ENCODE data around the gene KSR1. TPM values are rescaled to one million over a fixed set of nuclear protein-coding genes. Genes with fewer than 3 reads are reported as not detected.
A peak's percentile ranks its signal among the peaks of the same experiment; 100 is the strongest.

KSR1 gene
- total and polyA plus RNA-seq, 8 donors = 2.7 to 32.1 (median 13.6) TPM

DNA sequence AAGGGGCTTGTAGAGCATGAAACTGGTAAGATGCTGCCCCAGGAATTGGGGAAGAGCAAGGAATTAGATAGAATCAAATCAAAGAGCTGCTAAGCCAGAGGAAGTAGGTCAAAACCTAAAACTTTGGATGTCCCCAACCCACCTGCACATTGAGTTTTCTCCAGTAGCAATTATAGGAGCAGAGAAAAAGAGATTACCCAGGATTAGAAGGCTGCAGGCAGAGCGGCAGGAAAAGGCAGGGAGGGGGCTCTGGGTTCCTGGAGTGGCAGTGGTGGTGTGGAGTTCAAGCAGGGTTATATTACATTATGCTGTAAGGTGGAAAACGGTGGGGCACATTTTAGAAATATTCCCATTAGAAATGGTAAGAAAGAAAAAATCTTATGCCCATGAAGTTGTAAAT, 68.3 kb downstream of the KSR1 start:
- H3K36me3 ChIP-seq = no peaks in the 10 kb centered on the region
- intact Hi-C loops (cut with DNase I; ENCODE audit: low total_unique reads) = no loop called here
- H3K27me3 ChIP-seq = no peaks in the 10 kb centered on the region
- WGBS, 5 donors = 72 to 95% (median 85%) methylated on average over 2 of the region's 2 CpGs
- no peak overlapping the region for H3K27ac ChIP-seq
- H3K4me1 ChIP-seq = peaks cover 13 to 65% (median 43%) of the 10 kb centered on the region in 4 donors
- DNase-seq = no peak
- TF ChIP-seq EP300 (IDR thresholded peaks at IDR 0.05) = no peak
- TF ChIP-seq POLR2AphosphoS5 (IDR thresholded peaks at IDR 0.05) = no peak
- TF ChIP-seq POLR2A (IDR thresholded peaks at IDR 0.05) = no peak
- TF ChIP-seq, protein P1, sequence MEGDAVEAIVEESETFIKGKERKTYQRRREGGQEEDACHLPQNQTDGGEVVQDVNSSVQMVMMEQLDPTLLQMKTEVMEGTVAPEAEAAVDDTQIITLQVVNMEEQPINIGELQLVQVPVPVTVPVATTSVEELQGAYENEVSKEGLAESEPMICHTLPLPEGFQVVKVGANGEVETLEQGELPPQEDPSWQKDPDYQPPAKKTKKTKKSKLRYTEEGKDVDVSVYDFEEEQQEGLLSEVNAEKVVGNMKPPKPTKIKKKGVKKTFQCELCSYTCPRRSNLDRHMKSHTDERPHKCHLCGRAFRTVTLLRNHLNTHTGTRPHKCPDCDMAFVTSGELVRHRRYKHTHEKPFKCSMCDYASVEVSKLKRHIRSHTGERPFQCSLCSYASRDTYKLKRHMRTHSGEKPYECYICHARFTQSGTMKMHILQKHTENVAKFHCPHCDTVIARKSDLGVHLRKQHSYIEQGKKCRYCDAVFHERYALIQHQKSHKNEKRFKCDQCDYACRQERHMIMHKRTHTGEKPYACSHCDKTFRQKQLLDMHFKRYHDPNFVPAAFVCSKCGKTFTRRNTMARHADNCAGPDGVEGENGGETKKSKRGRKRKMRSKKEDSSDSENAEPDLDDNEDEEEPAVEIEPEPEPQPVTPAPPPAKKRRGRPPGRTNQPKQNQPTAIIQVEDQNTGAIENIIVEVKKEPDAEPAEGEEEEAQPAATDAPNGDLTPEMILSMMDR (IDR thresholded peaks at IDR 0.05) = no peak
- no peak overlapping the region for H3K4me3 ChIP-seq
- H3K9me3 ChIP-seq = no peaks in the 10 kb centered on the region

DNA sequence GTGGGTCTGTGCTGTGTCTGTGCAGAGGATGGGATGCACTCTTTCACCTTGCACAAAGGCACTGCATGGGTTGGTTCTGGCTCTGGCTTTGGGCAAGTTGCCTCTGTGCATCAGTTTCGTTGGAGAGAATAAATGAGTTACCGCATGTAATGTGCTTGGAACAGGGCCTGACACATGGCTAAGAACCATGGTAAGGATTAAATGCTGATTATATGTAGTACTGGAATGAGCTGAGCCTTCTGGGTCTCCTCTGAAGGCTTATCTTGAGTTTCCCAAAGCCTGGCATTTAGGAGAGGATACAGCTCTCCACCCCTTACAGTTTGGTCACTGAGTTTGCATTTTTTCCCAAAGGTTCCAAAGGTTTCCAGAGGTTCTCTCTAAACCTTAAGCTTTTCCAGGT, 69.1 kb downstream of the KSR1 start:
- Histone ChIP-seq H3K4me1 (peaks cover 14 to 67% (median 43%) of the 10 kb centered on the region in 4 donors), H3K27me3 (no peaks in the 10 kb centered on the region), H3K4me3 (no peak overlapping the region), H3K27ac (no peak overlapping the region), H3K9me3 (no peaks in the 10 kb centered on the region), H3K36me3 (no peaks in the 10 kb centered on the region)
- TF ChIP-seq EP300 (IDR thresholded peaks at IDR 0.05) = no peak
- TF ChIP-seq, protein P1 (IDR thresholded peaks at IDR 0.05) = no peak
- no peak for TF ChIP-seq POLR2AphosphoS5 (IDR thresholded peaks at IDR 0.05)
- no peak for TF ChIP-seq POLR2A (IDR thresholded peaks at IDR 0.05)
- intact Hi-C loops (cut with DNase I; ENCODE audit: low total_unique reads) = no loop called here
- DNase-seq = no peak
- WGBS, 5 donors = 62 to 87% (median 77%) methylated on average over 2 of the region's 2 CpGs

DNA sequence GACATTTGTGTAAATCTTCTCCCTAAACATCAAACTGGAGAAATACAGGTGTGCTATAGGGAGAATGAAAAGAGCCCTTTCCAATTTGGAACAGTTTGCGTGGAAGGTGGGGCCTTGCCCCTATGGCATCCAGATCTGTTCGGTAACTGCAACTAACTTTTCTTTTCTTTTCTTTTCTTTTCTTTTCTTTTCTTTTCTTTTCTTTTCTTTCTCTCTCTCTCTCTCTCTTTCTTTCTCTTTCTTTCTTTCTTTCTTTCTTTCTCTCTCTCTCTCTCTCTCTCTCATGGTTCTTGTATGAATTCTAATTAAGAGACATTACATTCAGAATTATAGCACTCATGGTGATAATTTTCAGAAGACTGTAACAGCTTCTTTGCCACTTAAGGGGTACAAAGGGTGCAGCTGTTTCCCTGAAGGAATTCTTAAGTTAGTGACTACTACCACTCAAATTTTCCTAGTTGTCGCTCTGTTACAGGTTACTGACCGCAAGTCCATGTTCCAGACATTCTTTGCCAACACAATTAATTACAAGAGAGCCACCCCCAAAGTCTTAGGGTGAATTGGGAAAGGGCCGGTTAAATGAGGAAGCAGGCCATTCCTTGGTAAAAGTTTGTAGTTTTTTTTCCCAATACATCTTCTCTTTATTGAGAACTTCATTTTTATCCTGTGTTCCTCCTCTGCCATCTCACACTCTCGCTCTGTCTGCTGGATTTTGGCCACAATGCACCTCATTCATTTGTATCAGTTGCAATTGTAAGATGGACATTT, 69.8 kb downstream of the KSR1 start:
- intact Hi-C loops (cut with DNase I; ENCODE audit: low total_unique reads) = no loop called here
- H3K36me3 ChIP-seq = no peaks in the 10 kb centered on the region
- 90 to 95% (median 93%) methylated on average over 6 of the region's 6 CpGs for WGBS, 5 donors
- H3K27ac ChIP-seq = no peak overlapping the region
- no peaks in the 10 kb centered on the region for H3K27me3 ChIP-seq
- TF ChIP-seq POLR2AphosphoS5 (IDR thresholded peaks at IDR 0.05) (no peak), EP300 (IDR thresholded peaks at IDR 0.05) (no peak), POLR2A (IDR thresholded peaks at IDR 0.05) (no peak)
- TF ChIP-seq, protein P1 (IDR thresholded peaks at IDR 0.05) = no peak
- DNase-seq = no peak
- no peaks in the 10 kb centered on the region for H3K9me3 ChIP-seq
- H3K4me3 ChIP-seq = no peak overlapping the region
- H3K4me1 ChIP-seq = peaks cover 21 to 67% (median 43%) of the 10 kb centered on the region in 4 donors

DNA sequence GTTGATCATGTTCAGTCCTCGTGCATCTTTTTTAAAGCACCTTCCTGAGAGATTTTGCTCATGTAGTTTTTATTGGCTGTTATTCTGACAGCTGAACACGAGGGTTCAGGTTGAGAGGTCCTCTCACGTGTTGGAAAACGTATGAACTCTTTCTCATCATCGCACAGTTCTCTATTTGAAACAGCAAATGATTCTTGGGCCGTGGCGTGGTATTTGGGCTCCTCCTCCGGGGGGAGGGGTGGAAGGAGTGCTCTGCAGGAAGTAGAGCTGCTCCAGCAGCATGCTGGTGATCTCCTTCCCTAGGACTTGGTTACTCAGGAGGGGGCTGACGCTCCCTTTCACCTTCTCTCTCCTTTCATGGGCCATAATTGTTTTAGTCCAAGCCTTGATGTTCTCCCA, 70.4 kb downstream of the KSR1 start:
- no peak overlapping the region for H3K4me3 ChIP-seq
- intact Hi-C loops (cut with DNase I; ENCODE audit: low total_unique reads) = no loop called here
- H3K9me3 ChIP-seq = no peaks in the 10 kb centered on the region
- H3K4me1 ChIP-seq = peaks cover 27 to 67% (median 44%) of the 10 kb centered on the region in 4 donors
- peak; percentile 49 to 83 for DNase-seq
- 7 to 15% (median 11%) methylated on average over 9 of the region's 9 CpGs for WGBS, 5 donors
- no peak overlapping the region for H3K27ac ChIP-seq
- TF ChIP-seq POLR2AphosphoS5 (IDR thresholded peaks at IDR 0.05) = peak in 1 of 3 donors; percentile 16
- no peak for TF ChIP-seq POLR2A (IDR thresholded peaks at IDR 0.05)
- H3K27me3 ChIP-seq = no peaks in the 10 kb centered on the region
- no peaks in the 10 kb centered on the region for H3K36me3 ChIP-seq
